MM.1S (cell line): Measurements from ENCODE around the gene SLC13A3.

ENCODE experiments used
- CTCF ChIP-seq: fragments of 300-600 bp; sonication (generic); IDR thresholded peaks from 2 replicates; pipeline ENCODE4 v1.5.1; 2016; ENCODE audit warnings: antibody characterized with exemption, low read length, mixed read lengths
- EZH2 ChIP-seq: fragments of 300-600 bp; sonication (generic); optimal IDR thresholded peaks from 2 replicates; pipeline ENCODE3; 2017; ENCODE audit warnings: low read depth, mild to moderate bottlenecking, antibody characterized with exemption, low read length, mixed read lengths
- EZH2phosphoT487 ChIP-seq: fragments of 300-600 bp; sonication (generic); IDR thresholded peaks from 2 replicates; pipeline ENCODE4 v1.6.1; 2018; ENCODE audit warnings: antibody characterized with exemption, low read length

GRCh38 chr20:46601603-46602122, 49.6 kb downstream of the SLC13A3 start:
- TF ChIP-seq EZH2phosphoT487 (no peak), CTCF (no peak), EZH2 (no peak)
